ENCODE results near the gene NOX1.
"Not testable (repeated sequence)": the region's sequence is repeated elsewhere in the genome, so short reads cannot be mapped to it uniquely, and the experiment has no call there.

NOX1 gene

GRCh38 chrX:100817340-100817739, 56.8 kb downstream of the NOX1 start:
- Histone ChIP-seq H3K9ac (ENCODE audit: low read depth, low read length) (no peak overlapping the region), H3K27ac (ENCODE audit: low read depth, low read length) (no peak overlapping the region), H3K27me3 (ENCODE audit: insufficient read depth, low read length) (no peaks in the 10 kb centered on the region), H3K4me1 (ENCODE audit: insufficient read depth, low read length) (peaks cover 7% of the 10 kb centered on the region; the same call in 1 of the 2 replicates), H3K9me3 (ENCODE audit: insufficient read depth, low read depth, low read length) (no peaks in the 10 kb centered on the region), H3K36me3 (ENCODE audit: insufficient read depth, low read length) (peaks cover 4% of the 10 kb centered on the region), H3K4me3 (ENCODE audit: low read length) (no peak overlapping the region)
- 86% methylated on average over 2 of the region's 2 CpGs for WGBS

GRCh38 chrX:100812216-100813158, 61.7 kb downstream of the NOX1 start:
- H3K9ac ChIP-seq (ENCODE audit: low read depth, low read length), result no peak overlapping the region
- H3K4me1 ChIP-seq (ENCODE audit: insufficient read depth, low read length), result peaks cover 7% of the 10 kb centered on the region; the same call in 1 of the 2 replicates
- H3K4me3 ChIP-seq (ENCODE audit: low read length), result no peak overlapping the region
- peak overlapping the region; percentile 40; the same call in 1 of the 2 replicates for H3K27ac ChIP-seq (ENCODE audit: low read depth, low read length)
- no peaks in the 10 kb centered on the region for H3K27me3 ChIP-seq (ENCODE audit: insufficient read depth, low read length)
- H3K9me3 ChIP-seq (ENCODE audit: insufficient read depth, low read depth, low read length), result no peaks in the 10 kb centered on the region
- no peaks in the 10 kb centered on the region for H3K36me3 ChIP-seq (ENCODE audit: insufficient read depth, low read length)
- 21% methylated on average over 9 of the region's 12 CpGs for WGBS

GRCh38 chrX:100808265-100808664, 65.9 kb downstream of the NOX1 start:
- H3K4me3 ChIP-seq (ENCODE audit: low read length); H3K9me3 ChIP-seq (ENCODE audit: insufficient read depth, low read depth, low read length); H3K27me3 ChIP-seq (ENCODE audit: insufficient read depth, low read length); H3K9ac ChIP-seq (ENCODE audit: low read depth, low read length); H3K36me3 ChIP-seq (ENCODE audit: insufficient read depth, low read length); H3K4me1 ChIP-seq (ENCODE audit: insufficient read depth, low read length); H3K27ac ChIP-seq (ENCODE audit: low read depth, low read length): not testable (repeated sequence)
- WGBS, result 94% methylated on average over 5 of the region's 7 CpGs

- WGBS, result 72% methylated on average over 1 of the region's 1 CpG
- Histone ChIP-seq H3K27ac (ENCODE audit: low read depth, low read length) (no peak overlapping the region), H3K9ac (ENCODE audit: low read depth, low read length) (no peak overlapping the region), H3K27me3 (ENCODE audit: insufficient read depth, low read length) (no peaks in the 10 kb centered on the region), H3K36me3 (ENCODE audit: insufficient read depth, low read length) (no peaks in the 10 kb centered on the region), H3K4me3 (ENCODE audit: low read length) (no peak overlapping the region), H3K9me3 (ENCODE audit: insufficient read depth, low read depth, low read length) (no peaks in the 10 kb centered on the region), H3K4me1 (ENCODE audit: insufficient read depth, low read length) (no peaks in the 10 kb centered on the region)
Measured at GRCh38 chrX:100804780-100805179, 69.4 kb downstream of the NOX1 start.

- H3K36me3 ChIP-seq (ENCODE audit: insufficient read depth, low read length), result no peaks in the 10 kb centered on the region
- no peaks in the 10 kb centered on the region for H3K4me1 ChIP-seq (ENCODE audit: insufficient read depth, low read length)
- H3K27me3 ChIP-seq (ENCODE audit: insufficient read depth, low read length), result no peaks in the 10 kb centered on the region
- H3K9me3 ChIP-seq (ENCODE audit: insufficient read depth, low read depth, low read length), result no peaks in the 10 kb centered on the region
- no peak overlapping the region for H3K27ac ChIP-seq (ENCODE audit: low read depth, low read length)
- no peak overlapping the region for H3K4me3 ChIP-seq (ENCODE audit: low read length)
- no peak overlapping the region for H3K9ac ChIP-seq (ENCODE audit: low read depth, low read length)
- 96% methylated on average over 3 of the region's 3 CpGs for WGBS
Measured at GRCh38 chrX:100802843-100803242, 71.3 kb downstream of the NOX1 start.

GRCh38 chrX:100798484-100799214, 75.5 kb downstream of the NOX1 start:
- Histone ChIP-seq H3K27ac (ENCODE audit: low read depth, low read length) (no peak overlapping the region), H3K9me3 (ENCODE audit: insufficient read depth, low read depth, low read length) (no peaks in the 10 kb centered on the region), H3K4me1 (ENCODE audit: insufficient read depth, low read length) (no peaks in the 10 kb centered on the region), H3K4me3 (ENCODE audit: low read length) (no peak overlapping the region), H3K27me3 (ENCODE audit: insufficient read depth, low read length) (no peaks in the 10 kb centered on the region), H3K36me3 (ENCODE audit: insufficient read depth, low read length) (no peaks in the 10 kb centered on the region), H3K9ac (ENCODE audit: low read depth, low read length) (no peak overlapping the region)
- 92% methylated on average over 2 of the region's 4 CpGs for WGBS

GRCh38 chrX:100797359-100797758, 76.8 kb downstream of the NOX1 start:
- WGBS, result 96% methylated on average over 4 of the region's 4 CpGs
- no peaks in the 10 kb centered on the region for H3K4me1 ChIP-seq (ENCODE audit: insufficient read depth, low read length)

GRCh38 chrX:100796371-100796770, 77.8 kb downstream of the NOX1 start:
- not testable (repeated sequence) for H3K4me3 ChIP-seq (ENCODE audit: low read length); H3K9ac ChIP-seq (ENCODE audit: low read depth, low read length); H3K27ac ChIP-seq (ENCODE audit: low read depth, low read length); H3K36me3 ChIP-seq (ENCODE audit: insufficient read depth, low read length); H3K27me3 ChIP-seq (ENCODE audit: insufficient read depth, low read length); H3K4me1 ChIP-seq (ENCODE audit: insufficient read depth, low read length); H3K9me3 ChIP-seq (ENCODE audit: insufficient read depth, low read depth, low read length)
- 95% methylated on average over 7 of the region's 7 CpGs for WGBS

More at GRCh38 chrX:100797359-100797758, 76.8 kb downstream of the NOX1 start:
- no peak overlapping the region for H3K4me3 ChIP-seq (ENCODE audit: low read length)
- H3K9me3 ChIP-seq (ENCODE audit: insufficient read depth, low read depth, low read length), result no peaks in the 10 kb centered on the region
- no peaks in the 10 kb centered on the region for H3K36me3 ChIP-seq (ENCODE audit: insufficient read depth, low read length)
- H3K27ac ChIP-seq (ENCODE audit: low read depth, low read length), result no peak overlapping the region
- no peaks in the 10 kb centered on the region for H3K27me3 ChIP-seq (ENCODE audit: insufficient read depth, low read length)
- H3K9ac ChIP-seq (ENCODE audit: low read depth, low read length), result no peak overlapping the region

Data from HUES64 (cell line).